ENCODE measurements around the gene HSF2.

HSF2 gene

GRCh38 chr6:122400462-122401089, 1.1 kb downstream of the HSF2 start:
- peak overlapping the region; percentile 95 for H3K4me3 ChIP-seq (ENCODE audit: low read depth, low read length)
- no peak for TF ChIP-seq CTCF (IDR thresholded peaks at IDR 0.05; ENCODE audit: low read depth, low read length)

DNA sequence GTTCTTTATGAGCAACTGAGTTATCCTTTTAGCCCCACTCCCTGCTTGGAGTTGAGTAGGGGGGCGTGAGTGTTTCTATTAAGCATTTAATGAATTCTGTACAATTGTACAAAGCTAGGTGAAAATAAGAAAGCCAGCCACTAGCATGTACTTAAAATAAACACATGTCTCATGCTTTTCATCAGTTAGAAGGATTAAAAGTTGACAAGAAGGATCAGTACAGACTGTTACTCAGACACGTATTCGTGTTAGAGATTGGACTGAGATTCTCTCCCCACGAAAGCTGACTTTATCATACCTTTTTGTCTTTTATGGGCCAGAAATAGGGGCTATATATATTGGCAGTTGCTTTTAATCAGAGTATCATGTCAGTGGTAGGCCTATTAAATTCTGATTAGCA, 1.7 kb downstream of the HSF2 start:
- no peak for TF ChIP-seq CTCF (IDR thresholded peaks at IDR 0.05; ENCODE audit: low read depth, low read length)
- H3K4me3 ChIP-seq (ENCODE audit: low read depth, low read length), result peak overlapping the region; percentile 95

DNA sequence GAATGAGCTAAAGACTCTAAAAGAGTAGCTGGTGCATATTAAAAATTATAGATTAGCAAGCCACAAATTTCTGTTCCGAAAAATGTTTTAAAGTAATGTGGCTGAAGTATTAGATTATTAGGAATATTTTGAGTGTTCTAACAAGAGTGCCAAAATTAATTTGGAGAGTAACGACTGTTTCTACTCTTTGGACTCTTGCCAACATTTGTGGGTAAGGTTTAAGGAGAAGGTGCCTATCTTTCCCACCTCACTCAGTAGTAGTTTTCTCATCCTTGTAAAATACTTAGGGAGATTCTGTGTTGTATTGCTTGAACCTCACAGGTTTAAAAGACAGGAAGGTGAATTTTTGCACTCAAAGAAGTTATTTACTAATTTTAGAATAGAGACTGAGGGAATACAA, 5.0 kb downstream of the HSF2 start:
- TF ChIP-seq CTCF (IDR thresholded peaks at IDR 0.05; ENCODE audit: low read depth, low read length), result no peak
- H3K4me3 ChIP-seq (ENCODE audit: low read depth, low read length), result no peak overlapping the region

DNA sequence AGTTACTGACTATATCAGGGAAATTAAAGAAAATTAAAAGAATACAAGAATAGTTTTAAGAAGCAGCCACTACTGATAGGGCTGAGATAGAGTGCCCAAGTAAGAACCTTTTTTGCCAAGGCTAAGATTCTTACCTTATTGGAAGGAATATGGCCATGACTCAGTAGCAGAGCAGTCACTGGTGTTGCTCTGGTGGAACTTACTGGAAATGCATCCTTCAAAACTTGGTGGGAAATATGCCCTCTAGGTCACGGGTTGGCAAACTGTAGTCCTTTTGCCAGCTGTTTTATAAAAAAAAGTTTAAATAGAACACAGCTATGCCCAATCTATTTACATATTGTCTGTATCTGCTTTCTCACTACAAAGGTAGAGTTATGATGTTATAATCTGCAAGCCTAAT, 6.0 kb downstream of the HSF2 start:
- H3K4me3 ChIP-seq (ENCODE audit: low read depth, low read length), result no peak overlapping the region
- no peak; the same call in 1 of the 2 replicates for TF ChIP-seq CTCF (IDR thresholded peaks at IDR 0.05; ENCODE audit: low read depth, low read length)

DNA sequence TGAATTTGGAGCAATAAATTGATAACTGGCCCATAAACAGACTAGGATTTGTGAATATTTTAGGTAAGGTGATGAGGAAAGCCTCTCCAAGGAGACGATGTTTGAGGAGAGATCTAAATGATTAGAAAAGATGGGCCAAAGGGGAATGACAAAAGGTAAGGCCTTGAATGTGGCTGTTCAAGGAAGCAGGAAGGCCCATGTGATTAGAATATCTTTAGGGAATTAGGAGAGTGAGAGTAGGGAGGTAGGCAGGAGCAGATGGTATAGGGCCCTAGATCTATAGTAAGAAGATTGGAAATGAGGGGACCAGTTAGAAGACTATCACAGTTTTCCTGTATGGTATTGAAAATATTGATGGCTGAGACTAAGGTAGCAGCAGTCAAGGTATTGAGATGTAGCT, 6.7 kb downstream of the HSF2 start:
- H3K4me3 ChIP-seq (ENCODE audit: low read depth, low read length), result no peak overlapping the region
- TF ChIP-seq CTCF (IDR thresholded peaks at IDR 0.05; ENCODE audit: low read depth, low read length), result no peak

GRCh38 chr6:122407712-122408111, 8.3 kb downstream of the HSF2 start:
- H3K4me3 ChIP-seq (ENCODE audit: low read depth, low read length), result no peak overlapping the region
- TF ChIP-seq CTCF (IDR thresholded peaks at IDR 0.05; ENCODE audit: low read depth, low read length), result no peak

- no peak for TF ChIP-seq CTCF (IDR thresholded peaks at IDR 0.05; ENCODE audit: low read depth, low read length)
- H3K4me3 ChIP-seq (ENCODE audit: low read depth, low read length), result no peak overlapping the region
Measured at GRCh38 chr6:122408240-122408639, 8.8 kb downstream of the HSF2 start.
